HUES6 (cell line): ENCODE data around the gene MSI2.
A peak's percentile ranks its signal among the peaks of the same experiment; 100 is the strongest.

ENCODE experiments used
- H3K27ac ChIP-seq: 2 replicates; pipeline ENCODE4 v1.7.0; 2013; ENCODE audit warnings: low read depth, mild to moderate bottlenecking, low read length, inconsistent platforms
- H3K27me3 ChIP-seq: 2 replicates; pipeline ENCODE4 v1.6.1; 2013; ENCODE audit warnings: low read length; ENCODE audit not compliant: control insufficient read depth, insufficient read depth
- H3K36me3 ChIP-seq: 2 replicates; pipeline ENCODE4 v1.6.1; 2013; ENCODE audit warnings: low read length; ENCODE audit not compliant: control insufficient read depth, insufficient read depth
- H3K4me1 ChIP-seq: 2 replicates; pipeline ENCODE4 v1.6.1; 2013; ENCODE audit warnings: low read length; ENCODE audit not compliant: control insufficient read depth, insufficient read depth
- H3K4me3 ChIP-seq: 2 replicates; pipeline ENCODE4 v1.5.1; 2013; ENCODE audit warnings: low read depth, low read length
- H3K9ac ChIP-seq: one replicate; pipeline ENCODE4 v1.6.1; 2013; ENCODE audit warnings: mild to moderate bottlenecking, low read length
- H3K9me3 ChIP-seq: 2 replicates; pipeline ENCODE4 v1.6.1; 2013; ENCODE audit warnings: low read depth, low read length; ENCODE audit not compliant: control insufficient read depth, insufficient read depth

The MSI2 gene

DNA sequence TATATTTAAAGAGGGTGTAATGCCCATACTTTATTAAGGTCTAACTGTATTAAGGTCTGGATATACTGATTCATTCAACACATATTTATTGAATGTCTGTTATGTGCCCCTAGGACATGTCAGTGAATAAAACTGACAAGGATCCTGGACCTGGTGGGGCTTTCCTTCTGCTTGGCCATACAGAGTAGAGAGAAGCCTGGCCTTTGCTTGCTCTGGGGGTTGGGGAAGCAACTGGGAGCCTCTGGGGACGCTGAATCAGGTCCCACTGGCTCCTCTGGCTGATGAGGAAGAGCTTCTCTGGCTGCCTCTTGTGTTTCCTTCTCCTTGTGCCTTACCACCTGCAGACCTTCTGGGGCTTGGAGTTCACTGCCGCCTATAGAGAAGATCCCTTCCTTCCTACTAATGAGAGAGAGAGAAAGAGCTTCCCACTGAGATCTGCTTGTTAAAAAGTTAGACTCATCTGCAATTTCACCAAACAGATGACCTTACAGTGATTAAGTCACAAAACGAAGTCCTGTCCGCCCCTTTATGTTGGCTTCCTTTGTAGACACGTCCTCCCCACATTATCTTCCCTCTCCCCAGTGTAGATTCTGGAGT, 49.7 kb downstream of the MSI2 start:
- peaks cover 13% of the 10 kb centered on the region for H3K4me1 ChIP-seq
- no peak overlapping the region for H3K27ac ChIP-seq
- no peak overlapping the region for H3K4me3 ChIP-seq
- H3K27me3 ChIP-seq, result no peaks in the 10 kb centered on the region
- no peaks in the 10 kb centered on the region for H3K9me3 ChIP-seq
- no peak overlapping the region for H3K9ac ChIP-seq
- H3K36me3 ChIP-seq, result peaks cover 4% of the 10 kb centered on the region

DNA sequence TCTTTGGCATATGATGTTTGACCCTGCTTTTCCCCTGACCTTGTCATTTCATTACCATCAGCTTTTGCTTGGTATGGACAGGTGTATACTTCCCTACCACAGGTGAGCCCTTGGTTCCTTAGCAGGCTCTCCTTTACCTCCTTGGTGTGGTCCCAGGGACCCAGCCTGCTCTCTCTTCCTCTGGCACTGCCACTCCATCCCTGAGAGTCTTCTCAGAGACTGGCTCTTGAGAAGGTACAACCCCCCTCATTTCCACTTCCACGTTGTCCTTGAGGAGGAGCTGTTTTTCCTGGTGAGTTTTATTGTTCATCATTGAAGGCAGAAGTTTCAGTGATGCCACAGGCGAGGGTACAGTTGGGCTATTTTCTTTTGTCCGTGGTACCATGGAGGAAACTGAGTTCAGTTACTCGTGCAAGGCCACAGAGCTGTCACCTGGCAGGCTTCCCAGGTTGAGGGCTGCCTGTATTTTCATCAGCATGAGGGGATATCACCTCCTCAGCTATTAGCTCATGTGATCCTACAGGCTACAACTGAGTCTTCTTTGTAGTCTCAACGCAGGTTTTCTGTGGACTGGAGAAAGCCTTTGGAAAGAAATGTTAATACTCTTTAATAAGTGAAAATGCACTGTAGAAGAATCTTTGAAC, 52.3 kb downstream of the MSI2 start:
- Histone ChIP-seq H3K4me1 (peaks cover 35% of the 10 kb centered on the region), H3K9ac (no peak overlapping the region), H3K4me3 (no peak overlapping the region), H3K27ac (no peak overlapping the region), H3K27me3 (no peaks in the 10 kb centered on the region), H3K36me3 (peaks cover 3% of the 10 kb centered on the region; the same call in 1 of the 2 replicates), H3K9me3 (no peaks in the 10 kb centered on the region)

DNA sequence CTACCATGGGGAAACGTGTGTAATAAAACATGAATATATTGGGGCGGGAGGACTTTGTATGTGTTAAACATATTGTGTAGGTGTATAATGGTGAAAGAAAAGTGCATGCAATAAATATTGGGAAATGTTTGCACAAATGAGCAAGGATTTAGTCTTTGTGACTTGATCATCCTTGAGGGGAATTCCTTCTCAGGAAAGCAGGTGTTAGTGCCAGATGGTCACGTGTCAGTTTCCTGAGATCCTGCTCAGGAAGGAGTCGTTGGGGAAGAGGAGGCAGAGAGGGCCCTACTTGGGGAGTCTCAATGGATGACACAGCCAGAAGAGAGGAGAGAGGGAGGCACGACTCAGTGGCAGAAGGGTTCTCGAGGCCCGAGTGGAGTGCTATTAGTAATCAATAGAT, 53.2 kb downstream of the MSI2 start:
- Histone ChIP-seq H3K27ac (no peak overlapping the region), H3K4me1 (peaks cover 39% of the 10 kb centered on the region)

DNA sequence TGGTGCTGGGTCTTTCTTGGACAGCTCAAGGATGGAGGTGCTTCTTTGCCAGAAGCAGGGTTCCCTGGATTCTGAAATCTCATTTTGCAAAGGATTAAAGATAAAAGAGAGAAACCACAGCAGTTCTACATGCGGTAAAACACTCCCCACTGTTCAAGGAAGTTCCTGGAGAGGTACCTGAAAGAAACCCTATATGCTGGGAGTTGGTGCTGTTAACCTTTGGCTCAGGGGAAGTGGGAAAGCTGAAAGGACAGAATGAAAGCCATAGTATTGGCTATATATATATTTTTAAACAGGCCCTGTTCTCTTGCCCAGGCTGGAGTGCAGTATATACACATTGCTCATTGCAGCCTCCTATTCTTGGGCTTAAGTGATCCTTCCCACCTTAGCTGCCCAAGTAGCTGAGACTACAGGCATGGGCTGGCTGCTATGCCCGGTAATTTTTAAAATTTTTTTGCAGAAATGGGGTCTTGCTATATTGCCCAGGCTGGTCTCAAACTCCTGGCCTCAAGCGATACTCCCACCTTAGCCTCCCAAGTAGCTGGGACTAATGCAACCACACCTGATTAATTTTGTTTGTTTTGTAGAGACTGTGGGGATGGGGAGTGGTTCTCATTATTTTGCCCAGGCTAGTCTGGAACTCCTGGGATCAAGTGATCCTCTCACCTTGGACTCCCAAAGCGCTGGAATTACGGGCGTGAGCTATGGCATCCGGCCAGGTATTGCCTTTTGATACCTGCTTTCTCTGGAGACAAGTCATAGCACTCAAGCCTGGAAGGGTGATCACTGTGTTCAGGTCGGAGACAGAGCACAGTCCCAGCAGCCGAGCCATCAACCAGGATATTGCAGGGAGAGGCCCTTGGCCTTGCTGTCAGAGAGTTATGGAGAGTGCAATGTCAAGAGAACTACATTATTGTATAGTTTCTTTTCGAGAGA, 55.2 kb downstream of the MSI2 start:
- H3K27ac ChIP-seq, result no peak overlapping the region
- no peaks in the 10 kb centered on the region for H3K9me3 ChIP-seq
- no peak overlapping the region for H3K9ac ChIP-seq
- H3K36me3 ChIP-seq, result peaks cover 3% of the 10 kb centered on the region; the same call in 1 of the 2 replicates
- H3K4me3 ChIP-seq, result no peak overlapping the region
- no peaks in the 10 kb centered on the region for H3K27me3 ChIP-seq
- H3K4me1 ChIP-seq, result peaks cover 42% of the 10 kb centered on the region

More for the DNA sequence above, 53.2 kb downstream of the MSI2 start:
- Histone ChIP-seq H3K27me3 (no peaks in the 10 kb centered on the region), H3K4me3 (no peak overlapping the region), H3K36me3 (peaks cover 3% of the 10 kb centered on the region; the same call in 1 of the 2 replicates), H3K9me3 (no peaks in the 10 kb centered on the region), H3K9ac (no peak overlapping the region)

DNA sequence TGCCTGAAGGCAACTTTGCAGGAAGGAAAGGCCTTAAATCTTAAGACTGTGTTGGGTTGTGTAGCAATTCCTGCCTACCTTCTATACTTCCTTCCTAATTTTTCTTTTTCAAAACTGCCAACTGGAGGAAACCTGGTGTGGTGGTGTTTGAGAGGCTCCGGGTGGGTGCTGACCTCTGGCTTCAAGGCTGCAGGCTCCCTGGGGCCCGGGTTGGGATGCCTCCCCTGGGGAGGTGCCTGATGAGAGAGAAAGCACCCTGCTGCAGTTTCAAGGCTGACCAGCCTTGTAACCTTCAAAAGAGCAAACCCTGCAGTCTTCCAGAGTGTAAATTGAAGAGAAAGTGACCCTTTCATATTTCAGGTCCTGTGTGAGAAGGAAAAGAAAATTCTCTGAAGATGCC, 55.9 kb downstream of the MSI2 start:
- Histone ChIP-seq H3K27me3 (no peaks in the 10 kb centered on the region), H3K4me1 (peaks cover 45% of the 10 kb centered on the region), H3K9me3 (no peaks in the 10 kb centered on the region), H3K4me3 (no peak overlapping the region), H3K36me3 (peaks cover 3% of the 10 kb centered on the region; the same call in 1 of the 2 replicates), H3K27ac (peak overlapping the region; percentile 62; the same call in 1 of the 2 replicates), H3K9ac (no peak overlapping the region)

DNA sequence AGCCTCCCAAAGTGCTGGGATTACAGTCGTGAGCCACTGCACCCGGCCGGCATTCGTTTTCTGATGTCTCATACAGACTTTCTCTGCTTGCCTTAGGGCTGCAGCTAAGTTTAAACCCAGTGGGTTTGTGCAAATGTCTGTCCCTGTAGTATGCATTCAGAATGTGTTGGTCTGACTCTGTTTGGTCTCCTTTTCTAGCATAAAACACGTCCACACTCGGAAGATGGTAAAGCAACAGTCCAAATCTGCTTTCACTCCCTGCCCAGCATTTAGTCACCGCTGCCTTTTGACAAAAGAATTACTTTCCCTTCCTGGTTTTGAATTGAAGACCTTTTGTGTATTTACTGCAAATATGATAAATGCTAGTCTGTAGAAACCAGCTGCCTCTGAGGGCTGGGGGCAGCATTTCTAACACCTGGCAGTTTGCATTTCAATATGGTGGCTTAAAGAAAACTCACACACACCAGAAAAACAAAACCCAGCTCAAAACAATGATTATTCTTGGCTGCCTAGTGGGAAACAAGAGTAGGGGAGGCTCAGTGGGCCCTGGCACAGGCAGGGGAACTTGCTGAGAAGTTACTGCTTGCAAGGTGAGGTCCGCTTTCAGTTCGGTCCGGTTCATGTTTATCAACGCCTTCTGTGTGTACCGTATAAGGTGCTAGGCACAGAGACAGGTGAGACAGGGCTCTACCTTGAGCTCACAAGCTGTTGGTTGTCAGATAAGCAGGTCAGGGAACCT, 56.9 kb downstream of the MSI2 start:
- H3K4me3 ChIP-seq, result no peak overlapping the region
- H3K9ac ChIP-seq, result no peak overlapping the region
- H3K27me3 ChIP-seq, result no peaks in the 10 kb centered on the region
- H3K36me3 ChIP-seq, result peaks cover 3% of the 10 kb centered on the region; the same call in 1 of the 2 replicates
- H3K27ac ChIP-seq, result peak overlapping the region; percentile 10; the same call in 1 of the 2 replicates
- H3K9me3 ChIP-seq, result no peaks in the 10 kb centered on the region
- peaks cover 45% of the 10 kb centered on the region for H3K4me1 ChIP-seq

DNA sequence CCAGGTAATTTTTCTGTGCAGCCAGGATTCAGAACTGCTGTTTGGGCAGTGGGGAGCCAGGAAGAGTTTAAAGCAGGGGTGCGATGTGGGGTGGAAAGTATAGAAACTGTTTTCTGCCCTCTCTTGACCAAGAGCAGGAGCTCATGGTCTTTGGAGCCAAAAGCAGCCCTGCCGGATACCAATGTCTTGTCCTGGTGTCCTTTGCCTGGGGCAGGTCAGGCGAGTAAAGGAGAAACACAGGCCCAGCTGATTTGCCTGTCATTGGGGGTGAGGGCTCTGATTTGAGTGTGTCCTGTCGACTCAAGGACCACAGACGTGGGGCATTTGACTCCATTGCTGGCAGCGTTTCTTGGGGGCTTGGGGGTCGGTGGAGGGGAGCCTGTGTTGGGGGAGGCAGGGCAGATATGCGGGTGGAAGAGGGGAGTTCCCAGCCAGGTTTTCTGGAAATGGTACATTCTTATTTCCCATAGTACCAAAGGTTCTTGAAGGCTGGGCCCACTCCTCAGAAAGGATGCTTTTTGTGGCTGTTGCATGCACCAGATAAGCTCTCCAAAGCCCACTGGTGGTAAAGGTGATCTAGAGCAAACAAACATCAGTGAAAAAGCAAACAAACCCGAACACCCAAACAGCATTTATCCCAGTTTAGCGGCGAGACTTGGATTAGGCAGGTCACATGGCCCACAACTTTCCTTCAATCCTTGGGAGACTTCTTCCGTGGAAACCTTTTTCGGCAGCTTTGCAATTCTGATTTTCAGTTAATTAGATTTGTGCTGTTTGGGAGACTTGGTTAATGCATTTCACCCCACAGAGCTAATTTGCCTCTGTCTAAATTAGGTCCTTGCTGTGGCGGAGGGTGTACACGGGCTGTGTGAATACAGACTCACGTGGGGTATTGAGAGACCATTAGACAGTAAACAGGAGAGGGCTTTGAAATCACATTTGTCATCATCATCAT, 59.0 kb downstream of the MSI2 start:
- Histone ChIP-seq H3K4me3 (no peak overlapping the region), H3K27me3 (no peaks in the 10 kb centered on the region), H3K9me3 (no peaks in the 10 kb centered on the region), H3K27ac (no peak overlapping the region), H3K4me1 (peaks cover 46% of the 10 kb centered on the region), H3K9ac (no peak overlapping the region), H3K36me3 (no peaks in the 10 kb centered on the region)

DNA sequence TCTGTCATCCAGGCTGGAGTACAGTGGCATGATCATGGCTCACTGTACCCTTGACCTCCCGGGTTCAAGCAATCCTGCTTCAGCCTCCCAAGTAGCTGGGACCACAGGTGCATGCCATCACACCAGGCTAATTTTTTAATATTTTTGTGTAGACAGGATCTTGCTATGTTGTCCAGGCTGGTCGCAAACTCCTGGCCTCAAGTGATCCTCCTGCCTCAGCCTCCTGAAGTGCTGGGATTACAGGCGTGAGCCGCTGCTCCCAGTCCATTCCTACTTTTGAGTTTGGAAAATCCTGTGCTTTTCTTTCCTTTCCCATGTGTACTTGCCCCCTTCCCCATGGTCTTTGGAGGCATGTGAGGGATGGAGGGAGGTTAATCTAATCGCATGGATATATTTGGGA, 60.0 kb downstream of the MSI2 start:
- Histone ChIP-seq H3K9me3 (no peaks in the 10 kb centered on the region), H3K4me1 (peaks cover 47% of the 10 kb centered on the region), H3K27ac (no peak overlapping the region), H3K4me3 (no peak overlapping the region), H3K27me3 (no peaks in the 10 kb centered on the region), H3K36me3 (no peaks in the 10 kb centered on the region), H3K9ac (no peak overlapping the region)

DNA sequence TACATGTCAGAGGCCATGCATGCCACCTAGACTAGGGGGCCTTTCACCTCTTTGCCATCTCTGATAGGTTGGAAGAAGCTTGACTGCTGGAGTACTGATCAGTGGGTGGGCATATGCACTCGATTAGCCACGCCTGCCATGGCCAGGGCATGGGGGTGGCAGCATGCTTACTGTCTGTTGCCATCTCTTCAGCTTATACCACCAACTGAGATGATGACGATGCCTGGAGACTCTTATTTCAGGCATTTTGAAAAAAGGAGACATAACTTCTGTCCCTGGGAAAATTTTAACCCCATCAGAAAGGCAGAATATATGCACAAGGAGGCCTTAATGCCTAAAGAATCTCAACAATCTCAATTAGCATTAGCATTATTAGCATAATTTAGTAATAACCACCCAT, 60.8 kb downstream of the MSI2 start:
- Histone ChIP-seq H3K27ac (no peak overlapping the region), H3K27me3 (no peaks in the 10 kb centered on the region), H3K9ac (no peak overlapping the region), H3K4me1 (peaks cover 44% of the 10 kb centered on the region), H3K36me3 (no peaks in the 10 kb centered on the region), H3K9me3 (no peaks in the 10 kb centered on the region), H3K4me3 (no peak overlapping the region)

DNA sequence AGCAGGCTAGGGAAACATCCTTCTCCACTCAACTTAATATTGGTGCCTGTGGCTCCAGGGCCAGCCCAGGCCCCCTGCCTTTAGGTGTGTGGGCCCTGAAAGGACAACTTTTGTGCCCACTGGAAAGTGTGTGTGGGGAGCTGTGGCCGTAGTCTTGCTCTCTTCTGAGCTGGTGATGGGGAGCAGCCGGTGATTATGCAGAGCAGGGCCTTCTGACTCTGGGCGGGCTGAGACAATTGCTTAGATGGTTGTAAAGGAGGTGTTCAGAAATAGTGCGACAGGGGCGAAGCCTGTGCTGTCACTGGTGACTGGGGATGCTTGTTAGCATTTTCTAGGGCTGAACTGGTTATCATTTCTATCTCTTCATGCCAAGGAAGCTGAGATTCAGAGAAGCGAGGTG, 62.6 kb downstream of the MSI2 start:
- Histone ChIP-seq H3K36me3 (no peaks in the 10 kb centered on the region), H3K9ac (peak overlapping the region; percentile 25), H3K4me1 (peaks cover 28% of the 10 kb centered on the region), H3K9me3 (no peaks in the 10 kb centered on the region), H3K4me3 (no peak overlapping the region), H3K27me3 (no peaks in the 10 kb centered on the region), H3K27ac (no peak overlapping the region)
